CMK (cell line): ENCODE measurements around the gene VPS13D.
"Not testable (repeated sequence)": the region's sequence is repeated elsewhere in the genome, so short reads cannot be mapped to it uniquely, and the experiment has no call there.

Experiments
- DNase-seq: peaks from one replicate; pipeline ENCODE4 v3.0.0-alpha.2; 2010; ENCODE audit warnings: low read depth

The VPS13D gene

DNA sequence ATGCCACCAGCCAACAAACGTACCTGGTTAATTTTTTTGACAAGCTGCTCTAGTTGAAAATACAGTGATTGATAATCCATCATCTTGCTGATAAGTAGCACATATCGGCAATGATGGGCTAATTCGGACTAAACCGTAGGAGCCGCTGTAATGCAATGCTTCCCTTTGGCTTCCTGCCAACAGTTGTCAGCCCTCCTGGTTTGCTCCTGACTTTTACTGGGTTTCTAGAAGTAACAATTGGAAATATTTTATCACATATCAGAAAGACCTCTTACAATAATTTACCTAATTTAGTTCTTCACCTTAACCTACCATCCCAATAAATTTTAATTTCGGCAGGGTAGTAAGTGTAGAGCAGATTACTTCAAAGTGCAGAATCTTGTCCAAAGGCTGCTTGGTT is 239.7 kb downstream of the VPS13D start:
- no peak for DNase-seq

- DNase-seq: no peak
Measured at GRCh38 chr1:12469990-12470389, 240.2 kb downstream of the VPS13D start.

DNA sequence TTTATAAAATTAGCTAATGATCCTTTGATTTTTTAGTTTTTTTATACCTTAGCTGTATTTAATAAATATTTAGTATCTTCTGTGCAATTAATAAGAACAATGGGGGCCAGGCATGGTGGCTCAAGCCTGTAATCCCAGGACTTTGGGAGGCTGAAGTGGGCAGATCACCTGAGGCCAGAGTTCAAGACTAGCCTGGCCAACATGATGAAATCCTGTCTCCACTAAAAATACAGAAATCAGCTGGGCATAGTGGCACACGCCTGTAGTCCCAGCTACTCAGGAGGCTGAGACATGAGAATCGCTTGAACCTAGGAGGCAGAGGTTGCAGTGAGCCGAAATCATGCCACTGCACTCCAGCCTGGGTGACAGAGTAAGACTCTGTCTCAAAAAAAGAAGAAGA is 241.1 kb downstream of the VPS13D start:
- not testable (repeated sequence) for DNase-seq

DNA sequence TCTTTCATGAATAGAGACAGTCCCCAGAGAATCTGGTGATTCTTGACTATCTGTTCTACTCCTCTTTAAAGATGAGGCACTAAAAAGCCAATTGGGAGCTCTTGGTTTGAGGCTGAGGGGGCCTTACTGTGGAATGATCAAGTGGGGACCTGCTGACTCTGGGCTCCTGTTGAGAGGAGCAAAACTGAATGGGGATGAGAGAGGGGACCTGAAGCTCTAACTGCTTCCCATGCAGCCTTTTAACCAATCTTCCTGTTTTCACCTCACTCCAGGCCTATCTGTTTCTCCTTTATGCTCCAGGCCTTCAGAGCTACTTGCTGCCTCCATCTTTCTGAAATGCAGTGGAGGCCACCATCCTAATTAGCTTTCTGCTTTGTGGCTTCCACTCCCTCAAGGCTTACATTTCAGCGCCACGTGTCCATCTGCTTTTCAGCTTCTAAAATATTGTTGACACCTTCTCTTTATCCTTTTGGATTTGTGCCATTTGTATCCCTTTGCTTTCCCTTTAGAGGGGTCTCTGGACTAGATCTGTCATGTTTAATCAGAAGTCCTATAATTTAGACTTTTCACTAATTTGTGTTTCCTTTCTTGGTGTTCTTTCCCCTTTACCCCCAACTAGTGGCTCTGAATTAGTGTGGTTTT is 242.4 kb downstream of the VPS13D start:
- no peak for DNase-seq

- DNase-seq: no peak
Measured at GRCh38 chr1:12472798-12473551, 243.1 kb downstream of the VPS13D start.

DNA sequence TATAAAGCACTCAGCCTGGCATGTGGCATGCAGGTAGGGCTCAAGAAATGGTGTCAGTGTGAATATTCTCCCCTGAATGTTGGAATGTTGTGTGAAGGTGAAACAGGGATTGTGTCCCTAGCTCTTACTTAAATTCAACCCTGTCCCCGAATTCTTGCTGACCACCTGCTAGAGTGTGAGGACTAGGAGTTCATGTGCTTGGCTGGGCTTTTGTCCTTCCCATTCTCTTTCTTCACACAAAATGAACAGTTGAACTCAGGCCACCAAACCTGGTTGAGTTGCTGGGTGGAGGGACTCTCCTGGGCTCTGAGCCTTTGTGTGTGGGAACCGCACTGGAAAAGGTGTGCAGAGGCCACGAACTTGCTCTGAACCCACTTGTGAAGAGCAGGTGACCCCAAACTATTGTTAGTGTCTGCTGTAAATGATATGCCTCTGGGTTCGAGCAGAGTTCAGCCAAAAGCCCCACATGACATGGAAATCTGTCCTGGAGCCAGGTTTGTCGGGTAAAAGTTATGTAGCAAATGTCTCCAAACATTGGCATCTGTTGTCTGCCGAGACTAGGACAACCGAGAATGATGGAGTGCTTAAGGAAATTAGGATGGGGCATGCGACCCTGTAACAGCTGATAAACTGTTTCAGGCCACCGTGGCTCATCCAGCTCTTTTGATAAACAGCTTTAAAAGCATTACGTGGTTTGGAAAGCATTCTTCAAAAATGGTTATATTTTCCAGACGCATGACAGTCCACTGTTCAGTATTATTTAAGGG is 243.9 kb downstream of the VPS13D start:
- DNase-seq: no peak

DNA sequence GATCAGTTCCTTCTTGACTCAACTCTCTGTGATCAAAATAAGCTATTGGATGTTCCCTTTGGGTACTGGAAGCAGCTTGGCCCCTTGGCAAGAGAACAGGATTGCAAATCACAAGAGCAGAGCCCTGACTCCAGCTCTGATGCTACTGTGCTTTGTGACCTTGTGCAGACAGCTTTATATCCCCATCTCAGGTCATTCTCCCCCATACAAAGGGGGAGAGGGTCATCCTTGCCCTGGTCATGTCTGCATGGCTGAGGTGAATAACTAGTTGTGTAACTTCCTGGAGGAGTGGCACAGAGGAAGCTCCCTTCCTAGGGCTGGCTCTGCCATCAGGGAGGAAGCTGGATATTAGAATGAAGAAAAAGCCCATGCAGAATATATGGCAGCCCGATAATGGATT is 245.3 kb downstream of the VPS13D start:
- no peak for DNase-seq

DNA sequence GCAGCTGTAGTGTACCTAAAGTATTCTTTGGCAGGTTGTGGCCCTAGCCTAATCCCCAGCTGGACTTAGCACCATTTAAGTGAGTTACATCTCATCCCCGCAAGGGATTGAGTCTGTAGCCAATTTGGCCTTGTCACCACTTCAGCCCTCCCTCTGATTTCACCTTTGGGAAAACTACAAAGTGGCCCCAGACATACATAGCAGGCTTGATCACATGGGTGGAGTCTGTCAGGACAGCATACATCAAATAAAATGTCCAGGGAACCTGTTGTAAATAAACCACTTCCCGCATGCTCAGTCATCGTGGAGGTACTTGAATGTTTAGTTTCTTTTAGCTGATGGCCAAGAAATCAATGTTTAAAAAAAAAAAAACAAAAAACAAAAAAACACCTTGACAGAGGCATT is 245.7 kb downstream of the VPS13D start:
- DNase-seq: no peak

DNA sequence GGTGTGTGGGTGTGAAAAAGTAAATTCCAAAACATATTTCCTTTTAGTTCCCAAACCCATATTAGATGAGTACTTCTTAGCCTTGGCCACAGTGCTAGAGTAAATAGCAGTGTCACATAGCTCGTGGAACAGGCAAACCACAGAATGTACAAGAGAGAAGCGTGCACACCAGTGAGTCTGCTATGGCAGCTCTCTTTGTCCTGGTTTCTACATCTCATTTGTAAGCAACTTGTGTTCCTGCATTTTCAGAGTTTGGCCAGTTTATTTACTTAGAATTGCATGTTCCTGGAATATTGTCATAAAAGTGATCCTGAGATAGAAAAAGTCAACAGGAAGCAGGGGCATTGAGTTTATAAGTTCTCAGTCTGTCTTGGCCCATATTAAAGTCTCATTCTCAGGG is 246.1 kb downstream of the VPS13D start:
- no peak for DNase-seq

DNA sequence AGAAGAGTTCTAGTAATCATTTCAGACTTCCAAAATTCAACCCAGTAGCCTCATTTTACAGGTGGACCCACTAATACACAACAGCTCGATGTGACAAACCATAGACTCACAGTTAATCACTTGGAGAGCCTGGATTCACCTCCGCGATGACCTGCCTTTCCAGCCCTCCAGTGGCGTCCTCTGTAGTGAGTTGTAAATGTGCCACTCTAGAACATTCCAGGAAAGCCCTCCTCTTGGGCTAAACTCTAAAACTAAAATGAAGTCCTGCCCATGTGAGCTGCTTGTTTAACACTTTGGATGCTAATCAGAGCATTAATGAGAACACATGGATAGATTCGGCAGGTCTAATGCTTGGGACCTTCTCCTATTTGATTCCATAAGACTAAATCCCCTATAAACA is 247.5 kb downstream of the VPS13D start:
- DNase-seq: no peak

DNA sequence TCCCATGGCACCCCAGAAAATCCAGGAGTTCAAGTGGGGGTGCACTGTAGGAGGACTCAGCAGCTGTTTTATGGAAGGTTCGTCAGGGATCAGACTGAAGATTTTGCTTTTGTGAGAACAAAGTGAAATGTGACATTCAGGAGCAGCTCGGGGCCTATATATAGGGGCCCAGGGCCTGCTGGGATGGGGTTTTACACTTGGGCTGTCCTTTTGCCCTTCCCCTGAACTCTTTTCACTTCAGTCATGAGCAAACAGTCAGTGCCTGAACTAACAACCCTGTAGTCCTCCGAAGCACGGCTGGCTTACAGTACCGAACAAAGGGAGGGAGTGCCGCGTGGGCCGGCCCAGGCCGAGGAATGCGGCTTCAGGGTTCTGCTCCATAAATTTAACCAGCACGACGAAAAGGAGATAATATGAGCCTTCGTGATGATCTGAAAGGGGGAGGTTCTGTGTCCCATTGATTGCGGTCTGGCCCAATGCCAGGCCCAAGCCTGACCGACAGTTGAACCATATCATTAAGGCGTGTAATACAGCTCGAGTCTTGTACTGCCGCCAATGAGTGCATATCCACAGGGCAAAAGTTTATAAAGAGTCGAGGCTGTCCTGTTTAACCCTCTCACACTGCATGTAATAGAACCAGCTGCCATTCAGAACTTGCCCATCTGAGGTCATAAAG is 248.2 kb downstream of the VPS13D start:
- peak; percentile 95 for DNase-seq

DNA sequence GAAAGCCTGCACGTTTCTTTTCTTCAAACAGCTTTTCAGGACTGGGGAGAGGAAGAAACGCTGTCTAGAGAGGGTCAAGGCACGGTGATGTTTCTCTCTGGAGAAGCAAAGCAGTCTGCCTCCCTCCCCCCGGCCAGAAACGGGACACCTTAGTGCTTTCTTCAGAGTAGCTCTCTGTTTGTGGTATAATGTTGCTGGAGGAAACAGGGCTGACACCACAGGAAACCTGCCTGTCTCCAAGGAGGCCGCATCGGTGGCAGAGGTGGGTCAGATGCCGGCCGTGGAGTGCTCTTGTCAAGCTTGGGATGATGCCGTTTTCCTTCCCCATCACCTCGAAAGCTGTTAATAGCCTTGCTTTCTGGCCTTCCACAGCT is 248.8 kb downstream of the VPS13D start:
- no peak for DNase-seq

DNA sequence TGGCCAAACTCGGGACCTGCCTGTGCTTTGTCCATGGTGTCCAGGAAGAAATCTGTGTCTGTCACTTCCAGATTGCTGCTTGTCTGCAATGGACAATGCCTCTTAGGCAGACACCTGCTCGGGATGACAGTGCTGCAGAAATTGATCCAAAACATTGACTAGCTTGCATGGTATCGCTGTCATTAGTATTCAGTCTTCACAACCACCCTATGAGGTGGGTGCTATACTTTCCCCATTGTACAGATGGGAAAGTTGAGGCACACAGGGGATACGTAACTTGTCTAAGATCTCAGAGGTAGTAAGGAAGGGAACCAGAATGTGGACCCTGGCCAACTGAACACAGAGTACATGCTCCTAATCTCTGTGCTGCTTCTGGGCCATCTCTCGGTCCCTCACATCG is 249.5 kb downstream of the VPS13D start:
- no peak for DNase-seq

DNA sequence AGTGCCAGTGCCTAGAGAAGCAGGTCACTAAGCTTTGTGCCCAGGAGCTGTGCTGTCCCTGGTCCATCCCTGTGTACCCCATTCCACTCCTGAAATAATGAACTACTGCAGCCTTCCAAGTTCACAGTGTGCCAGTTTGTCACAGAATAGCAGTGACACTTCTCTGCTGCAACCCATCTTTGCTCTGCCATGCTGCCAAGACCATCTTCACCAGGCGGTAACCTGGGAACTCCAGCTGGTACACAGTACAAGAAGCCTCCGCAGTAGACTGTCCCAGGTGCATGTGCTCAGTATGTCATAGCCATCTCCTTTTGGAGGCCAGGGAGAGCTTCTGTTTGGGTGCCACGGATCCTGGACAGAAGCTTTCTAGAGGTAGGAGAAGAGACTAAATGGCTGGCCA is 250.2 kb downstream of the VPS13D start:
- DNase-seq: no peak

GRCh38 chr1:12480748-12481362 is 251.0 kb downstream of the VPS13D start:
- no peak for DNase-seq

GRCh38 chr1:12481928-12482327 is 252.1 kb downstream of the VPS13D start:
- no peak for DNase-seq

DNA sequence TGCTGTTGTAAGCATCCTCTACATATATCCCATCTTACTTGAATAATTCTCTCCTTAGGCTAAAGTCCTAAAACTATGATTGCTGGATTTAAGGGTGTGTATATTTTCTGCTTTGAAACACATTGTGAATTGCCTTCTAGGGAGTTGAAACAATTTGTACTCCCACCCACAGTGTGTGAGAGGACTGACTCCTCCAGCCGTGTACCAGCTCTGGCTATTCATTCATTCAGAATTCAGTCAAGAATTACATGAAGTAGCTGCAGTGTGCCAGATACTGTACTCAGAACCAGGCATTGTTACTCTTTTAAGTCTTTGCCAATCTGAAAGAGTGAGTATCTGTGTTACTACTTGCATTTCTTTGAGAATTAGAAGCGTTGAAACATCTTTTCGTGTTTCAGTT is 253.2 kb downstream of the VPS13D start:
- DNase-seq: no peak

DNA sequence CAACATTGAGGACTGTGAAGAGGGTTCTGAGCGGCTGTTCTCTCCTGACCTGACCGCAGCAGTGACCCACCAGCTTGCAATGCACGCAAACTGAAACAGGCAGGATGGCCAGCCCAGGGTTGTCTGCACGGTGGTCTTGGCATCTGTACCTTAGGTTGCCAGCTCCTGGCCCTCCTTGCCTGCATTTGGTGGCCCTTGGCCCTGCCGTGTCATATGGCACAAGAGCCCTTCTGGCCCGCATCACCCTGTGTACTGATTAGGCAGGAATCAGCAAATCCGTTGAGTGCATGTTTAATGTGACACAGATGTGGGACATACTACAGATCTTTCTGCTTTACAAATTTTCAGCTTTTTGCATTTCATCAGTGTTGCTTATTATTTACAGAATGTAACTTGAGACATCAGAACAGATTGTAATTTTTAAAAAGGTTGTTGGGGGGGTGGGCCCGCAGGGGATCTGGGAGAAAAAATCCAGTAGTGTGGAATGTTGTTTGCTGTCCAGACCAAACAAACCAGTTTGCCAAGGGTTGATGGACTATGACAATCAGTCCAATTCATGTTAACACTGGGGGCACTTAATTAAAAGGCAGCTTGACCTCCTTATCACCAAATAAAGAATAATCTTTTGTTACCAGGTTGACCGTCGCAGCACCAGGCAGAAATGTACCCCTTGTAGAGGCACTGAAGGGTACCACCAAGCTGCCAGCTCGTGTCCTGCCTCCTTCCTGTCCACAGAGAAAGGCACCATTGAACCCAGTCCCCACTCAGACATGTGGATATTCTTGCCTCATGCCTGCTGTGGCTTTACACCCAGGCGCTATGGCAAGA is 255.6 kb downstream of the VPS13D start:
- DNase-seq: no peak

DNA sequence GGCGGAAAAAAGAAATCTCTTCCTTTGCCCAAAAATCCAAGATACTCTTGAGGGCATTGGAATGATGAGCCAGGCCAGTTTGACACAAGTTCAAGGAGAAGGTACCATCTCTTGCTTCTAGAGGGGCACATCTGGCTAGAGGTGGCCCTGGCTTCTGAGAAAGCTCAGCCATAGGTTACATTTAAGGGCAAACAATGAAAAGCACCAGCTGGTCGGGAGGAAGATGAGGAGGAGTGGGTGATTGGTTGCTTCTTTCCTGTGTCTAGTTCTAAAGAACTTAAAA is 256.2 kb downstream of the VPS13D start:
- no peak for DNase-seq

- no peak for DNase-seq
Measured at GRCh38 chr1:12486401-12487005, 256.7 kb downstream of the VPS13D start.

DNA sequence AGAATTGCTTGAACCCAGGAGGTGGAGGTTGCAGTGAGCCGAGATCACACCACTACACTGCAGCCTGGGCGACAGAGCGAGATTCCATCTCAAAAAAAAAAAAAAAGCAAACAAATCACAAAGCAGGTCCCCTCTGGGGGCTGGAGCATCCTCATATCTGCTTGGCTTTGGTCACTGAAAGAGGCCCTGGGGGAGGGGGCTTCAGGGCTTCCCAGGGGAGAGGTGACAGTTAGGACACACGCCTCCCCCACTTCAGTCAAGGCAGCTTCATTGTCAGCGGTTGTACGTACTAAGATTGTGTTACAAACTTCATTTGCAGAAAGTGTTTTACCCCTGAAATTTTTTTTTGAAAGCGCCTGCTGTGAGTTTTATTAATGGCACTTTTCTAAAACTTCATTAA is 257.7 kb downstream of the VPS13D start:
- DNase-seq: no peak
